SK-N-SH (cell line): Measurements from ENCODE around the gene MYLK2. TPM values are rescaled to one million over a fixed set of nuclear protein-coding genes. Genes with fewer than 3 reads are reported as not detected.

ENCODE experiments used
- CTCF ChIA-PET: fragments of 300-600, 350-600 bp; formaldehyde crosslinking; extraction: SDS; loops from one replicate; lab custom pipeline; 2021; lab: Yijun Ruan, JAX
- POLR2A ChIA-PET: fragments of 350-600 bp; sonication (Branson Sonifier 250); formaldehyde crosslinking; extraction: SDS; loops from one replicate; lab custom pipeline; 2020; ENCODE audit warnings: antibody characterized with exemption, inconsistent platforms; lab: Yijun Ruan, JAX
- DNase-seq: peaks from one replicate; pipeline ENCODE4 v3.0.0; 2012
- H2AFZ ChIP-seq: fragments of 200-600 bp; sonication (generic); 2 replicates; pipeline ENCODE4 v1.8.1; 2016; ENCODE audit warnings: antibody characterized with exemption, mild to moderate bottlenecking, low read depth
- H3F3A ChIP-seq: fragments of 200-600 bp; sonication (generic); replicated peaks from 2 replicates; pipeline ENCODE3; 2016; ENCODE audit warnings: antibody characterized with exemption, mild to moderate bottlenecking; ENCODE audit not compliant: insufficient read depth
- H3K27ac ChIP-seq, 2 experiments: fragments of 200-500 bp in 1 of 2; fragments of 200-600 bp in 1 of 2; sonication (Bioruptor generic) in 1 of 2; sonication (generic), shearing (Covaris generic) in 1 of 2; 2 replicates each; pipeline versions ENCODE4 v1.5.1 to v1.6.1; 2014 to 2016; ENCODE audit warnings: low read depth in 2 of 2, inconsistent platforms in 1 of 2, low read length in 1 of 2, mild to moderate bottlenecking in 1 of 2, mixed read lengths in 1 of 2
- H3K27me3 ChIP-seq: fragments of 200-600 bp; sonication (generic), shearing (Covaris generic); 2 replicates; pipeline ENCODE4 v1.6.1; 2016; ENCODE audit warnings: mixed run types; ENCODE audit not compliant: insufficient read depth
- H3K36me3 ChIP-seq, 2 experiments: fragments of 200-500 bp in 1 of 2; fragments of 200-600 bp in 1 of 2; sonication (Bioruptor generic) in 1 of 2; sonication (generic) in 1 of 2; replicated peaks in 1 of 2; 2 replicates each; pipeline versions ENCODE3 to v1.5.1; 2014 to 2016; ENCODE audit warnings: low read length in 1 of 2, mild to moderate bottlenecking in 1 of 2; ENCODE audit not compliant: insufficient read depth in 2 of 2, control insufficient read depth in 1 of 2
- H3K4me1 ChIP-seq, 2 experiments: fragments of 200-500 bp in 1 of 2; fragments of 200-600 bp in 1 of 2; sonication (Bioruptor generic) in 1 of 2; sonication (generic), shearing (Covaris generic) in 1 of 2; 2 replicates each; pipeline versions ENCODE4 v1.5.1 to v1.6.1; 2014 to 2016; ENCODE audit warnings: low read depth in 1 of 2, low read length in 1 of 2, mixed run types in 1 of 2; ENCODE audit not compliant: insufficient read depth in 2 of 2, control insufficient read depth in 1 of 2
- H3K4me2 ChIP-seq: fragments of 200-600 bp; sonication (generic), shearing (Covaris generic); 2 replicates; pipeline ENCODE4 v1.6.1; 2017; ENCODE audit warnings: mixed run types
- H3K4me3 ChIP-seq, 2 experiments: fragments of 200-500 bp in 1 of 2; fragments of 200-600 bp in 1 of 2; sonication (Bioruptor generic) in 1 of 2; sonication (generic), shearing (Covaris generic) in 1 of 2; 2 replicates each; pipeline versions ENCODE4 v1.5.1 to v1.8.1; 2014 to 2016; ENCODE audit warnings: low read depth in 2 of 2, inconsistent platforms in 1 of 2, low read length in 1 of 2, mild to moderate bottlenecking in 1 of 2, mixed read lengths in 1 of 2, moderate library complexity in 1 of 2
- H3K79me2 ChIP-seq: fragments of 200-600 bp; sonication (generic); 2 replicates; pipeline ENCODE4 v1.8.1; 2017; ENCODE audit warnings: mild to moderate bottlenecking; ENCODE audit not compliant: insufficient read depth
- H3K9ac ChIP-seq: fragments of 200-600 bp; sonication (generic); 2 replicates; pipeline ENCODE4 v1.6.1; 2017; ENCODE audit warnings: mixed run types
- H3K9me2 ChIP-seq: fragments of 200-600 bp; sonication (generic); 2 replicates; pipeline ENCODE4 v1.6.1; 2017; ENCODE audit warnings: mixed run types
- H3K9me3 ChIP-seq: fragments of 200-600 bp; sonication (generic); 2 replicates; pipeline ENCODE4 v1.6.1; 2017; ENCODE audit warnings: mixed run types, mild to moderate bottlenecking, moderate library complexity
- H4K20me1 ChIP-seq: fragments of 200-600 bp; sonication (generic); 2 replicates; pipeline ENCODE4 v1.6.1; 2017; ENCODE audit warnings: mild to moderate bottlenecking, mixed run types; ENCODE audit not compliant: insufficient read depth
- ELF1 ChIP-seq: IDR thresholded peaks from 2 replicates; pipeline ENCODE4 v1.4.0; 2012
- EP300 ChIP-seq, 2 experiments: IDR thresholded peaks; 2 replicates each; pipeline versions ENCODE4 v1.4.0 to v1.6.1; 2012; ENCODE audit warnings: borderline replicate concordance in 1 of 2, low read depth in 1 of 2, low read length in 1 of 2
- FOSL2 ChIP-seq: IDR thresholded peaks from 2 replicates; pipeline ENCODE4 v1.4.0; 2012; ENCODE audit warnings: low read depth, mild to moderate bottlenecking, moderate library complexity, borderline replicate concordance
- GABPA ChIP-seq: IDR thresholded peaks from 2 replicates; pipeline ENCODE4 v1.4.0; 2012; ENCODE audit warnings: low read depth, mild to moderate bottlenecking
- MAX ChIP-seq: IDR thresholded peaks from 2 replicates; pipeline ENCODE4 v1.4.0; 2012; ENCODE audit warnings: low read depth
- NFIC ChIP-seq: IDR thresholded peaks from 2 replicates; pipeline ENCODE4 v1.4.0; 2012; ENCODE audit warnings: borderline replicate concordance
- NRF1 ChIP-seq: IDR thresholded peaks from 2 replicates; pipeline ENCODE4 v1.6.1; 2012; ENCODE audit warnings: low read depth, mild to moderate bottlenecking, low read length
- RAD21 ChIP-seq: IDR thresholded peaks from 2 replicates; pipeline ENCODE4 v1.6.1; 2012; ENCODE audit warnings: mild to moderate bottlenecking, low read length
- SIN3A ChIP-seq: IDR thresholded peaks from 2 replicates; pipeline ENCODE4 v1.6.1; 2012; ENCODE audit warnings: low read depth, mild to moderate bottlenecking, low read length, moderate library complexity, borderline replicate concordance
- TCF12 ChIP-seq: IDR thresholded peaks from 2 replicates; pipeline ENCODE4 v1.4.0; 2012
- WGBS: methylation state at CpG from one replicate; pipeline ENCODE4 v1.1.6; 2017; ENCODE audit warnings: low lambda C conversion rate; 5-methylcytosine and 5-hydroxymethylcytosine counted together
- polyA plus RNA-seq, 3 experiments: library from polyadenylated mRNA; depleted of rRNA; stranded (reverse); fragments of >200 nt; gene quantifications; 2 replicates each; pipeline ENCODE4 v1.2.3, GENCODE V29; 2012

The MYLK2 gene
- polyA plus RNA-seq, 1 of the 3 experiments (the other 2 are of a cell fraction) = 0.21 TPM

- peak overlapping the region; percentile 31; the same call in 1 of the 2 replicates for H3K9ac ChIP-seq
- peak; percentile 63 for TF ChIP-seq TCF12
- TF ChIP-seq MAX = peak; percentile 44
- TF ChIP-seq NFIC = peak; percentile 95
- TF ChIP-seq EP300 (IDR thresholded peaks at IDR 0.05; ENCODE audit: borderline replicate concordance in 1 of 2, low read depth in 1 of 2, low read length in 1 of 2) = peak in 1 of 2 experiments; percentile 50; a peak in 1 of 4 replicates
- TF ChIP-seq ELF1 = no peak
- peak; percentile 62; the same call in 1 of the 2 replicates for TF ChIP-seq FOSL2
- no peak for TF ChIP-seq GABPA
- no peak for TF ChIP-seq NRF1
- TF ChIP-seq, all 33 proteins: peak for 5
- Histone ChIP-seq H3K36me3 (no peaks in the 10 kb centered on the region), H3K27ac (peak overlapping the region; percentile 71 to 76; a peak in 3 of 4 replicates), H2AFZ (no peak overlapping the region), H3K9me2 (no peaks in the 10 kb centered on the region), H3K4me3 (no peak overlapping the region), H3K79me2 (no peaks in the 10 kb centered on the region), H3K9me3 (no peaks in the 10 kb centered on the region), H4K20me1 (no peaks in the 10 kb centered on the region), H3K27me3 (no peaks in the 10 kb centered on the region), H3K4me2 (peak overlapping the region; percentile 69; the same call in 1 of the 2 replicates), H3K4me1 (peaks cover 44 to 49% of the 10 kb centered on the region in 2 experiments), H3F3A (peaks cover 31% of the 10 kb centered on the region)
- 45% methylated on average over 5 of the region's 8 CpGs for WGBS
- POLR2A ChIA-PET = no interaction called here
- CTCF ChIA-PET = interaction anchor here (1.1 to 15.5 kb wide), 4 partner anchors 8 to 183 kb away, joined by 3 to 174 read pairs (median 16); no protein-coding TSS in a partner anchor
- no peak for DNase-seq
These were observed 22.8 kb downstream of the MYLK2 start for GRCh38 chr20:31841928-31842327.

DNA sequence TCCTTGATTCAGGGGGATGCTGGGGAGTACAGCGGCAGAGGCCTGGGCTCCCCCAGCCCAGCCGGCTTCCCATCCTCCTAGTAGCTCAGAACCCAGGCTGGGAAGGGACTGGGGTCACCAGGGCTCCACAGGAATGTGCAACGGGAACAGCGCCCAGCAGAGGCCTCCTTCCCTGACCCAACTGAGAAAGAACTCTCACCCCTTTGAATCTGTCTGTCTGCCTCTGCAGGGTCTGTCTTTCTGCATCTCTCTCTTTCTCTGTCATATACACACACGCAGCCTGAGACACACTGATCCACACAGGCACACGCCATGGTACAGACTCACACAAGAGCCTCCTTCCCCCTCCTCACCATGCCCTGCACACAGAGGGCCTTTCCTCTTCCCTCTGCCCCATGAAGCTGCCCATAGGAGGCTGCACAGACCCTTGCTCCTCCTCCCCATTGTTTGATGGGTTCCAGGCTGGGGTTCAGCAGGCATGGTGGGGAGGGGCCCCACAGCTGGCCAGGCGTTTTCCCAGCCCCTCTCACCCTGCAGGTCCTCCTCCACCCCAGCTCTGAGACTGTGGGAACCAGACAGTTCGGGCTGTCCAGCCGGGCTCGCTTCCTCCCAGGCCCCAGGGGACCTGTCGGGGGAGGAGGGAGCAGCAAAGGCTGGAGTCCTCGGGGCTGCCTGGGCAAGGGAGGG is 23.5 kb downstream of the MYLK2 start:
- no peaks in the 10 kb centered on the region for H4K20me1 ChIP-seq
- no peak overlapping the region; a peak in 1 of 4 replicates for H3K4me3 ChIP-seq
- H3K79me2 ChIP-seq = no peaks in the 10 kb centered on the region
- H3K4me1 ChIP-seq = peaks cover 37 to 42% of the 10 kb centered on the region in 2 experiments
- peak; percentile 58 for DNase-seq
- peaks cover 24% of the 10 kb centered on the region for H3F3A ChIP-seq
- ChIA-PET POLR2A (interaction anchor here (0.6 kb wide), 1 partner anchor 8 kb away, joined by 3 read pairs; no protein-coding TSS in a partner anchor), CTCF (interaction anchor here (0.9 to 15.5 kb wide), 5 partner anchors 9 to 209 kb away, joined by 3 to 174 read pairs (median 12); no protein-coding TSS in a partner anchor)
- peak overlapping the region; percentile 69; the same call in 1 of the 2 replicates for H3K4me2 ChIP-seq
- H3K27me3 ChIP-seq = no peaks in the 10 kb centered on the region
- H3K9me3 ChIP-seq = no peaks in the 10 kb centered on the region
- WGBS = 51% methylated on average over 8 of the region's 12 CpGs
- peak overlapping the region; percentile 31; the same call in 1 of the 2 replicates for H3K9ac ChIP-seq
- TF ChIP-seq SIN3A (no peak), NRF1 (no peak), ELF1 (no peak), RAD21 (no peak), EP300 (IDR thresholded peaks at IDR 0.05; ENCODE audit: borderline replicate concordance in 1 of 2, low read depth in 1 of 2, low read length in 1 of 2) (no peak)
- H3K9me2 ChIP-seq = no peaks in the 10 kb centered on the region
- H3K27ac ChIP-seq = peak overlapping the region; percentile 71 to 76
- H3K36me3 ChIP-seq = no peaks in the 10 kb centered on the region
- no peak overlapping the region; the same call in 1 of the 2 replicates for H2AFZ ChIP-seq
